H9 (cell line): Measurements from ENCODE around the gene CD151. TPM values are rescaled to one million over a fixed set of nuclear protein-coding genes. Genes with fewer than 3 reads are reported as not detected.

Experiments
- DNase-seq: peaks from one replicate; pipeline ENCODE4 v3.0.0-alpha.2; 2017
- H2AFZ ChIP-seq: one replicate; pipeline ENCODE4 v1.6.1; 2013; ENCODE audit warnings: mild to moderate bottlenecking, low read length, control low read depth, moderate library complexity
- H2AK5ac ChIP-seq: 2 replicates; pipeline ENCODE4 v1.6.1; 2013; ENCODE audit warnings: low read length, control low read depth, mixed read lengths; ENCODE audit not compliant: insufficient read length
- H2BK120ac ChIP-seq: one replicate; pipeline ENCODE4 v1.6.1; 2013; ENCODE audit warnings: low read depth, mild to moderate bottlenecking, low read length, control low read depth, inconsistent platforms; ENCODE audit not compliant: poor library complexity, severe bottlenecking
- H2BK12ac ChIP-seq: 2 replicates; pipeline ENCODE4 v1.6.1; 2013; ENCODE audit warnings: low read length, control low read depth, mixed read lengths, low read depth; ENCODE audit not compliant: insufficient read length
- H2BK15ac ChIP-seq: 2 replicates; pipeline ENCODE4 v1.6.1; 2013; ENCODE audit warnings: low read depth, low read length, control low read depth
- H2BK20ac ChIP-seq: one replicate; pipeline ENCODE4 v1.6.1; 2013; ENCODE audit warnings: low read depth, mild to moderate bottlenecking, low read length, control low read depth, inconsistent platforms; ENCODE audit not compliant: poor library complexity, severe bottlenecking
- H2BK5ac ChIP-seq: 2 replicates; pipeline ENCODE4 v1.6.1; 2013; ENCODE audit warnings: low read length, control low read depth, mixed read lengths; ENCODE audit not compliant: insufficient read length
- H3K14ac ChIP-seq: 2 replicates; pipeline ENCODE4 v1.6.1; 2013; ENCODE audit warnings: low read length, control low read depth; ENCODE audit not compliant: insufficient read depth
- H3K18ac ChIP-seq: 2 replicates; pipeline ENCODE4 v1.6.1; 2013; ENCODE audit warnings: low read depth, mild to moderate bottlenecking, mixed read lengths, low read length, control low read depth; ENCODE audit not compliant: insufficient read length
- H3K23ac ChIP-seq: 2 replicates; pipeline ENCODE4 v1.6.1; 2013; ENCODE audit warnings: low read length, control low read depth, mixed read lengths, low read depth; ENCODE audit not compliant: insufficient read length
- H3K23me2 ChIP-seq: 2 replicates; pipeline ENCODE4 v1.6.1; 2013; ENCODE audit warnings: low read depth, mild to moderate bottlenecking, mixed read lengths, low read length, control low read depth; ENCODE audit not compliant: insufficient read length, poor library complexity, severe bottlenecking
- H3K27ac ChIP-seq: 2 replicates; pipeline ENCODE4 v1.5.1; 2013; ENCODE audit warnings: low read length, control low read depth, mixed read lengths, low read depth; ENCODE audit not compliant: insufficient read length
- H3K27me3 ChIP-seq: 2 replicates; pipeline ENCODE4 v1.6.1; 2013; ENCODE audit warnings: low read length, control low read depth, inconsistent platforms; ENCODE audit not compliant: insufficient read depth
- H3K4ac ChIP-seq: 2 replicates; pipeline ENCODE4 v1.6.1; 2013; ENCODE audit warnings: low read depth, mild to moderate bottlenecking, control low read depth, inconsistent platforms, low read length, moderate library complexity
- H3K4me1 ChIP-seq: 2 replicates; pipeline ENCODE4 v1.6.1; 2013; ENCODE audit warnings: low read length, control low read depth, inconsistent platforms; ENCODE audit not compliant: insufficient read depth
- H3K4me2 ChIP-seq: 2 replicates; pipeline ENCODE4 v1.6.1; 2013; ENCODE audit warnings: low read length, control low read depth, mixed read lengths; ENCODE audit not compliant: insufficient read length, insufficient read depth
- H3K56ac ChIP-seq: 2 replicates; pipeline ENCODE4 v1.6.1; 2013; ENCODE audit warnings: low read depth, mild to moderate bottlenecking, mixed read lengths, low read length, control low read depth; ENCODE audit not compliant: insufficient read length
- H3K79me1 ChIP-seq: 2 replicates; pipeline ENCODE4 v1.6.1; 2013; ENCODE audit warnings: low read depth, mild to moderate bottlenecking, moderate library complexity, low read length, control low read depth, inconsistent platforms; ENCODE audit not compliant: insufficient read depth, poor library complexity, severe bottlenecking
- H3K79me2 ChIP-seq: 2 replicates; pipeline ENCODE4 v1.6.1; 2013; ENCODE audit warnings: low read length, control low read depth, inconsistent platforms; ENCODE audit not compliant: insufficient read depth
- H3K9ac ChIP-seq: 2 replicates; pipeline ENCODE4 v1.6.1; 2013; ENCODE audit warnings: low read length, control low read depth, mixed read lengths; ENCODE audit not compliant: insufficient read length; ENCODE audit errors: extremely low read depth
- H3K9me3 ChIP-seq: one replicate; pipeline ENCODE4 v1.6.1; 2013; ENCODE audit warnings: low read depth, low read length, inconsistent platforms; ENCODE audit not compliant: control insufficient read depth
- H3T11ph ChIP-seq: one replicate; pipeline ENCODE4 v1.6.1; 2013; ENCODE audit warnings: mild to moderate bottlenecking, low read length, control low read depth, inconsistent platforms
- H4K20me1 ChIP-seq: one replicate; pipeline ENCODE4 v1.6.1; 2013; ENCODE audit not compliant: control insufficient read depth, insufficient read length, insufficient read depth
- H4K5ac ChIP-seq: 2 replicates; pipeline ENCODE4 v1.6.1; 2013; ENCODE audit warnings: low read depth, mild to moderate bottlenecking, mixed read lengths, low read length, control low read depth; ENCODE audit not compliant: insufficient read length
- H4K8ac ChIP-seq: replicated peaks from 2 replicates; pipeline ENCODE4 v1.6.1; 2013; ENCODE audit warnings: low read length, control low read depth, mixed read lengths, low read depth; ENCODE audit not compliant: insufficient read length
- H4K91ac ChIP-seq: 2 replicates; pipeline ENCODE4 v1.6.1; 2013; ENCODE audit warnings: low read depth, mild to moderate bottlenecking, moderate library complexity, mixed read lengths, low read length, control low read depth; ENCODE audit not compliant: insufficient read length
- H3K27ac Mint-ChIP-seq, 3 experiments: 2 replicates in 2 of 3; 3 replicates in 1 of 3; pipeline ENCODE4 v1.8.0; 2020 to 2021; ENCODE audit warnings: mixed read lengths in 3 of 3, mild to moderate bottlenecking in 1 of 3, moderate library complexity in 1 of 3
- H3K27me3 Mint-ChIP-seq: 2 replicates; pipeline ENCODE4 v1.8.0; 2021; ENCODE audit warnings: low read depth, mild to moderate bottlenecking, moderate library complexity, mixed read lengths
- H3K36me3 Mint-ChIP-seq, 3 experiments: 2 replicates in 2 of 3; 3 replicates in 1 of 3; pipeline ENCODE4 v1.8.0; 2020 to 2021; ENCODE audit warnings: low read depth in 3 of 3, mixed read lengths in 3 of 3; ENCODE audit not compliant: insufficient read depth in 1 of 3
- H3K4me1 Mint-ChIP-seq, 2 experiments: 2 replicates each; pipeline ENCODE4 v1.8.0; 2020; ENCODE audit warnings: mixed read lengths in 2 of 2
- H3K4me3 Mint-ChIP-seq, 2 experiments: 2 replicates in 1 of 2; 3 replicates in 1 of 2; pipeline ENCODE4 v1.8.0; 2020 to 2021; ENCODE audit warnings: mild to moderate bottlenecking in 2 of 2, mixed read lengths in 2 of 2, moderate library complexity in 1 of 2
- H3K9me3 Mint-ChIP-seq, 2 experiments: 2 replicates in 1 of 2; 3 replicates in 1 of 2; pipeline ENCODE4 v1.8.0; 2020; ENCODE audit warnings: mild to moderate bottlenecking in 2 of 2, mixed read lengths in 2 of 2, moderate library complexity in 1 of 2
- WGBS: extraction: QIAGEN DNeasy Blood & Tissue Kit; methylation state at CpG from one replicate; pipeline ENCODE4 v1.1.7; 2013; ENCODE audit warnings: missing lambda C conversion rate, low lambda C conversion rate, mixed read lengths; ENCODE audit not compliant: insufficient read length; ENCODE audit errors: extremely low coverage; 5-methylcytosine and 5-hydroxymethylcytosine counted together
- total RNA-seq: library from RNA; stranded (reverse); gene quantifications from 2 replicates; pipeline ENCODE4 v1.2.1, GENCODE V29; 2021
- TF ChIP-seq, protein P1 (sequence below): fragments of 200-600 bp; sonication (generic); conservative IDR thresholded peaks from 3 replicates; pipeline ENCODE4 v1.8.0; 2021; ENCODE audit warnings: antibody characterized with exemption, mild to moderate bottlenecking

Gene CD151
- total RNA-seq, 1 experiment from 2014 or later, result 138 TPM

DNA sequence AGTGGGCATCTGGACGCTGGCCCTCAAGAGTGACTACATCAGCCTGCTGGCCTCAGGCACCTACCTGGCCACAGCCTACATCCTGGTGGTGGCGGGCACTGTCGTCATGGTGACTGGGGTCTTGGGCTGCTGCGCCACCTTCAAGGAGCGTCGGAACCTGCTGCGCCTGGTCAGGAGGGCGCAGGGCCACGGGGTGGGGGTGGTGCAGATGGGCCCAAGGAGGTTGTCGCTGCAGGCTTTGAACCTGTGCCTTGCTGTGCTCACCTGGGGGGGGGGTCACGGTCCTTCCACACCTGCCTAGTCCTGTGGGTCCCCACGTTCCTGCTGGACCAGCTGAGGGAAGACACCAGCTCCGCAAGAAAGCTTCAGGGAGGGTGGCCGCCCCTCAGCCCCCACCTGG lies 3.5 kb downstream of the CD151 start:
- Histone ChIP-seq H4K5ac (no peak overlapping the region), H2BK12ac (no peak overlapping the region), H3K9me3 (no peaks in the 10 kb centered on the region), H3K4me1 (no peaks in the 10 kb centered on the region; the same call in 1 of the 2 replicates), H2BK15ac (no peak overlapping the region), H3K23ac (no peak overlapping the region), H2BK5ac (no peak overlapping the region), H2BK120ac (no peak overlapping the region), H4K91ac (no peak overlapping the region), H3K27ac (no peak overlapping the region), H2BK20ac (no peak overlapping the region), H3K9ac (no peak overlapping the region), H3K27me3 (peaks cover 4% of the 10 kb centered on the region; the same call in 1 of the 2 replicates), H2AFZ (no peak overlapping the region), H2AK5ac (no peak overlapping the region), H3T11ph (no peak overlapping the region), H4K8ac (no peak overlapping the region), H3K56ac (no peak overlapping the region), H3K14ac (no peak overlapping the region), H3K4me2 (no peak overlapping the region), H3K79me2 (no peaks in the 10 kb centered on the region; the same call in 1 of the 2 replicates), H4K20me1 (no peaks in the 10 kb centered on the region), H3K79me1 (no peaks in the 10 kb centered on the region), H3K4ac (no peak overlapping the region), H3K18ac (no peak overlapping the region), H3K23me2 (peaks cover 8% of the 10 kb centered on the region)
- Mint-ChIP-seq H3K27ac (no peak overlapping the region; a peak in 1 of 7 replicates), H3K36me3 (peaks cover 10 to 54% (median 44%) of the 10 kb centered on the region in 3 experiments; a peak in 6 of 7 replicates), H3K27me3 (peaks cover 12% of the 10 kb centered on the region), H3K4me3 (no peak overlapping the region), H3K9me3 (no peaks in the 10 kb centered on the region), H3K4me1 (peaks cover 23 to 37% of the 10 kb centered on the region in 2 experiments)
- no peak for DNase-seq
- TF ChIP-seq, protein P1, sequence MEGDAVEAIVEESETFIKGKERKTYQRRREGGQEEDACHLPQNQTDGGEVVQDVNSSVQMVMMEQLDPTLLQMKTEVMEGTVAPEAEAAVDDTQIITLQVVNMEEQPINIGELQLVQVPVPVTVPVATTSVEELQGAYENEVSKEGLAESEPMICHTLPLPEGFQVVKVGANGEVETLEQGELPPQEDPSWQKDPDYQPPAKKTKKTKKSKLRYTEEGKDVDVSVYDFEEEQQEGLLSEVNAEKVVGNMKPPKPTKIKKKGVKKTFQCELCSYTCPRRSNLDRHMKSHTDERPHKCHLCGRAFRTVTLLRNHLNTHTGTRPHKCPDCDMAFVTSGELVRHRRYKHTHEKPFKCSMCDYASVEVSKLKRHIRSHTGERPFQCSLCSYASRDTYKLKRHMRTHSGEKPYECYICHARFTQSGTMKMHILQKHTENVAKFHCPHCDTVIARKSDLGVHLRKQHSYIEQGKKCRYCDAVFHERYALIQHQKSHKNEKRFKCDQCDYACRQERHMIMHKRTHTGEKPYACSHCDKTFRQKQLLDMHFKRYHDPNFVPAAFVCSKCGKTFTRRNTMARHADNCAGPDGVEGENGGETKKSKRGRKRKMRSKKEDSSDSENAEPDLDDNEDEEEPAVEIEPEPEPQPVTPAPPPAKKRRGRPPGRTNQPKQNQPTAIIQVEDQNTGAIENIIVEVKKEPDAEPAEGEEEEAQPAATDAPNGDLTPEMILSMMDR, result no peak
- WGBS, result no CpG with 5 or more reads among the region's 14 CpGs
